K562 (cell line): ENCODE results near the gene ZNF740.
A peak's percentile ranks its signal among the peaks of the same experiment; 100 is the strongest.

Experiments used
- CHD1 ChIP-seq: fragments of 200-600 bp; sonication (generic); IDR thresholded peaks from one replicate; pipeline ENCODE4 v1.6.1; 2012; ENCODE audit warnings: mild to moderate bottlenecking, moderate library complexity, low read length, inconsistent platforms
- CREM ChIP-seq: IDR thresholded peaks from 2 replicates; pipeline ENCODE4 v1.6.1; 2014; ENCODE audit warnings: antibody characterized with exemption, low read depth
- CTCF ChIP-seq, 3 experiments: IDR thresholded peaks in 2 of 3; conservative IDR thresholded peaks in 1 of 3; 2 replicates each; pipeline ENCODE4 v1.5.1; 2011 to 2012; ENCODE audit warnings: low read length in 3 of 3, mild to moderate bottlenecking in 3 of 3, control low read depth in 2 of 3, improper control_type of control experiment in 1 of 3, inconsistent platforms in 1 of 3, low read depth in 1 of 3, mixed read lengths in 1 of 3, moderate library complexity in 1 of 3; ENCODE audit not compliant: insufficient read depth in 2 of 3
- EZH2 ChIP-seq: IDR thresholded peaks from 2 replicates; pipeline ENCODE4 v1.6.1; 2012; ENCODE audit warnings: low read depth, mild to moderate bottlenecking, inconsistent platforms, low read length, borderline replicate concordance
- KDM2B ChIP-seq: fragments of 250-450 bp; sonication (Bioruptor Pico); IDR thresholded peaks from 2 replicates; pipeline ENCODE4 v1.8.0; 2021; ENCODE audit warnings: mild to moderate bottlenecking, moderate library complexity
- KHSRP ChIP-seq: fragments of 450-650 bp; IDR thresholded peaks from 2 replicates; pipeline ENCODE4 v1.6.1; 2017
- PPARD ChIP-seq: fragments of 250-450 bp; sonication (Bioruptor Pico); IDR thresholded peaks from 2 replicates; pipeline ENCODE4 v1.8.0; 2022; ENCODE audit warnings: inconsistent platforms, mild to moderate bottlenecking, moderate library complexity
- RFX5 ChIP-seq: IDR thresholded peaks from 2 replicates; pipeline ENCODE4 v1.6.1; 2011; ENCODE audit warnings: low read depth, mild to moderate bottlenecking, improper control_type of control experiment, low read length
- SMARCA4 ChIP-seq: fragments of 450-650 bp; IDR thresholded peaks from 2 replicates; pipeline ENCODE4 v1.6.1; 2016
- ZNF232 ChIP-seq: sonication (generic); formaldehyde crosslinking; IDR thresholded peaks from 2 replicates; pipeline ENCODE4 v1.8.0; 2022; ENCODE audit warnings: mild to moderate bottlenecking, missing genetic modification reagents
- TF ChIP-seq, protein P1 (sequence below), 2 experiments: fragments of 150-350 bp in 1 of 2; IDR thresholded peaks; 2 replicates each; pipeline ENCODE4 v1.6.1; 2012 to 2016; ENCODE audit warnings: low read depth in 2 of 2, low read length in 2 of 2, mild to moderate bottlenecking in 1 of 2, moderate library complexity in 1 of 2
- TF ChIP-seq, protein P2 (sequence below): sonication (generic); formaldehyde crosslinking; IDR thresholded peaks from 2 replicates; pipeline ENCODE4 v1.8.1; 2022; ENCODE audit warnings: missing genetic modification reagents
- TF ChIP-seq, protein P3 (sequence below): sonication (generic); formaldehyde crosslinking; IDR thresholded peaks from 2 replicates; pipeline ENCODE4 v1.8.0; 2023; ENCODE audit warnings: mild to moderate bottlenecking, missing genetic modification reagents

DNA sequence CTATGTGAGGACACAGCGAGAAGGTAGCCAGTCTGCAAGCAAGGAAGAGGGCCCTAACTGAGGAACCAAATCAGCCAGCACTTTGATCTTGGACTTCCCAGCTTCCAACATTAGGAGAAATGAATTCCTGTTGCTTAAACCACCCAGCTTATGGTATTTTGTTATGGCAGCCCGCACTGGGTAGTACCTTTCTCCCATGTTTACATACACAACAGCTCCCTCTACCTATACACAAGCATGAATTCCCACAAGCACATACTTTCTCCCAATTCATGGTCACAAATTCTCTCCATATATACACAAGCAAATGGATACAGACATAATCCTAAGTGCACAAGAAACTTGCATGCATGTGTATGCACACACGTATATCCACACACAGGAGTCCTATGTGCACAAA, 19.2 kb downstream of the ZNF740 start:
- TF ChIP-seq KDM2B (CRISPR knock-in tag): no peak
- TF ChIP-seq CHD1: no peak
- no peak for TF ChIP-seq PPARD (CRISPR knock-in tag)
- TF ChIP-seq, protein P1, sequence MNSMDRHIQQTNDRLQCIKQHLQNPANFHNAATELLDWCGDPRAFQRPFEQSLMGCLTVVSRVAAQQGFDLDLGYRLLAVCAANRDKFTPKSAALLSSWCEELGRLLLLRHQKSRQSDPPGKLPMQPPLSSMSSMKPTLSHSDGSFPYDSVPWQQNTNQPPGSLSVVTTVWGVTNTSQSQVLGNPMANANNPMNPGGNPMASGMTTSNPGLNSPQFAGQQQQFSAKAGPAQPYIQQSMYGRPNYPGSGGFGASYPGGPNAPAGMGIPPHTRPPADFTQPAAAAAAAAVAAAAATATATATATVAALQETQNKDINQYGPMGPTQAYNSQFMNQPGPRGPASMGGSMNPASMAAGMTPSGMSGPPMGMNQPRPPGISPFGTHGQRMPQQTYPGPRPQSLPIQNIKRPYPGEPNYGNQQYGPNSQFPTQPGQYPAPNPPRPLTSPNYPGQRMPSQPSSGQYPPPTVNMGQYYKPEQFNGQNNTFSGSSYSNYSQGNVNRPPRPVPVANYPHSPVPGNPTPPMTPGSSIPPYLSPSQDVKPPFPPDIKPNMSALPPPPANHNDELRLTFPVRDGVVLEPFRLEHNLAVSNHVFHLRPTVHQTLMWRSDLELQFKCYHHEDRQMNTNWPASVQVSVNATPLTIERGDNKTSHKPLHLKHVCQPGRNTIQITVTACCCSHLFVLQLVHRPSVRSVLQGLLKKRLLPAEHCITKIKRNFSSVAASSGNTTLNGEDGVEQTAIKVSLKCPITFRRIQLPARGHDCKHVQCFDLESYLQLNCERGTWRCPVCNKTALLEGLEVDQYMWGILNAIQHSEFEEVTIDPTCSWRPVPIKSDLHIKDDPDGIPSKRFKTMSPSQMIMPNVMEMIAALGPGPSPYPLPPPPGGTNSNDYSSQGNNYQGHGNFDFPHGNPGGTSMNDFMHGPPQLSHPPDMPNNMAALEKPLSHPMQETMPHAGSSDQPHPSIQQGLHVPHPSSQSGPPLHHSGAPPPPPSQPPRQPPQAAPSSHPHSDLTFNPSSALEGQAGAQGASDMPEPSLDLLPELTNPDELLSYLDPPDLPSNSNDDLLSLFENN (IDR thresholded peaks at IDR 0.05; ENCODE audit: low read depth in 2 of 2, low read length in 2 of 2): no peak
- TF ChIP-seq EZH2: no peak
- TF ChIP-seq, protein P2, sequence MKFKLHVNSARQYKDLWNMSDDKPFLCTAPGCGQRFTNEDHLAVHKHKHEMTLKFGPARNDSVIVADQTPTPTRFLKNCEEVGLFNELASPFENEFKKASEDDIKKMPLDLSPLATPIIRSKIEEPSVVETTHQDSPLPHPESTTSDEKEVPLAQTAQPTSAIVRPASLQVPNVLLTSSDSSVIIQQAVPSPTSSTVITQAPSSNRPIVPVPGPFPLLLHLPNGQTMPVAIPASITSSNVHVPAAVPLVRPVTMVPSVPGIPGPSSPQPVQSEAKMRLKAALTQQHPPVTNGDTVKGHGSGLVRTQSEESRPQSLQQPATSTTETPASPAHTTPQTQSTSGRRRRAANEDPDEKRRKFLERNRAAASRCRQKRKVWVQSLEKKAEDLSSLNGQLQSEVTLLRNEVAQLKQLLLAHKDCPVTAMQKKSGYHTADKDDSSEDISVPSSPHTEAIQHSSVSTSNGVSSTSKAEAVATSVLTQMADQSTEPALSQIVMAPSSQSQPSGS (CRISPR knock-in tag): no peak
- TF ChIP-seq, protein P3, sequence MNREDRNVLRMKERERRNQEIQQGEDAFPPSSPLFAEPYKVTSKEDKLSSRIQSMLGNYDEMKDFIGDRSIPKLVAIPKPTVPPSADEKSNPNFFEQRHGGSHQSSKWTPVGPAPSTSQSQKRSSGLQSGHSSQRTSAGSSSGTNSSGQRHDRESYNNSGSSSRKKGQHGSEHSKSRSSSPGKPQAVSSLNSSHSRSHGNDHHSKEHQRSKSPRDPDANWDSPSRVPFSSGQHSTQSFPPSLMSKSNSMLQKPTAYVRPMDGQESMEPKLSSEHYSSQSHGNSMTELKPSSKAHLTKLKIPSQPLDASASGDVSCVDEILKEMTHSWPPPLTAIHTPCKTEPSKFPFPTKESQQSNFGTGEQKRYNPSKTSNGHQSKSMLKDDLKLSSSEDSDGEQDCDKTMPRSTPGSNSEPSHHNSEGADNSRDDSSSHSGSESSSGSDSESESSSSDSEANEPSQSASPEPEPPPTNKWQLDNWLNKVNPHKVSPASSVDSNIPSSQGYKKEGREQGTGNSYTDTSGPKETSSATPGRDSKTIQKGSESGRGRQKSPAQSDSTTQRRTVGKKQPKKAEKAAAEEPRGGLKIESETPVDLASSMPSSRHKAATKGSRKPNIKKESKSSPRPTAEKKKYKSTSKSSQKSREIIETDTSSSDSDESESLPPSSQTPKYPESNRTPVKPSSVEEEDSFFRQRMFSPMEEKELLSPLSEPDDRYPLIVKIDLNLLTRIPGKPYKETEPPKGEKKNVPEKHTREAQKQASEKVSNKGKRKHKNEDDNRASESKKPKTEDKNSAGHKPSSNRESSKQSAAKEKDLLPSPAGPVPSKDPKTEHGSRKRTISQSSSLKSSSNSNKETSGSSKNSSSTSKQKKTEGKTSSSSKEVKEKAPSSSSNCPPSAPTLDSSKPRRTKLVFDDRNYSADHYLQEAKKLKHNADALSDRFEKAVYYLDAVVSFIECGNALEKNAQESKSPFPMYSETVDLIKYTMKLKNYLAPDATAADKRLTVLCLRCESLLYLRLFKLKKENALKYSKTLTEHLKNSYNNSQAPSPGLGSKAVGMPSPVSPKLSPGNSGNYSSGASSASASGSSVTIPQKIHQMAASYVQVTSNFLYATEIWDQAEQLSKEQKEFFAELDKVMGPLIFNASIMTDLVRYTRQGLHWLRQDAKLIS (CRISPR knock-in tag): no peak
- no peak for TF ChIP-seq RFX5
- no peak for TF ChIP-seq KHSRP
- no peak for TF ChIP-seq ZNF232 (CRISPR knock-in tag)
- peak in 1 of 3 experiments; percentile 17; a peak in 1 of 6 replicates for TF ChIP-seq CTCF (IDR thresholded peaks at IDR 0.05 in 2 of 3, conservative IDR thresholded peaks at IDR 0.05 in 1 of 3; ENCODE audit: insufficient read depth in 2 of 3, low read depth in 1 of 3, low read length in 3 of 3)
- TF ChIP-seq SMARCA4: no peak
- TF ChIP-seq CREM: no peak
